ENCODE measurements around the gene NFIA.

GRCh38 chr1:61213245-61214011 lies 131.1 kb downstream of the NFIA start:
- TF ChIP-seq CTCF (IDR thresholded peaks at IDR 0.05): no peak
- no peak for TF ChIP-seq POLR2A (IDR thresholded peaks at IDR 0.05)
- TF ChIP-seq POLR2AphosphoS5 (IDR thresholded peaks at IDR 0.05): no peak
